Activated CD8-positive, alpha-beta memory T cell treated with anti-CD3 and anti-CD28 coated beads, Interleukin-2, amount 10 ng/mL, durations not matched to agents 7 days and 5 days (primary cell): ENCODE results near the gene TMEM176A. TPM values are rescaled to one million over a fixed set of nuclear protein-coding genes. Genes with fewer than 3 reads are reported as not detected.
"Not testable (repeated sequence)": the region's sequence is repeated elsewhere in the genome, so short reads cannot be mapped to it uniquely, and the experiment has no call there.

ENCODE experiments used
- ATAC-seq: fragments of 150-1000 bp; cut with Tn5 transposase; one replicate; pipeline ENCODE4 v1.10.0; 2021; ENCODE audit warnings: moderate library complexity
- CTCF ChIA-PET: fragments of 350-600 bp; sonication (Branson Sonifier 250); formaldehyde crosslinking; loops from one replicate; lab custom pipeline; 2021; ENCODE audit warnings: antibody characterized with exemption; lab: Charles Lee
- DNase-seq: peaks from one replicate; pipeline ENCODE4 v3.0.0-alpha.2; 2020
- H3K27ac Mint-ChIP-seq: one replicate; pipeline ENCODE4 v1.8.0; 2021; ENCODE audit warnings: mild to moderate bottlenecking, mixed read lengths
- H3K27me3 Mint-ChIP-seq: one replicate; pipeline ENCODE4 v1.8.0; 2021; ENCODE audit warnings: mixed read lengths
- H3K36me3 Mint-ChIP-seq: one replicate; pipeline ENCODE4 v1.8.0; 2021; ENCODE audit warnings: mild to moderate bottlenecking, mixed read lengths
- H3K4me1 Mint-ChIP-seq: one replicate; pipeline ENCODE4 v1.8.0; 2021; ENCODE audit warnings: mixed read lengths
- H3K4me3 Mint-ChIP-seq: one replicate; pipeline ENCODE4 v1.8.0; 2021; ENCODE audit warnings: mild to moderate bottlenecking, moderate library complexity, mixed read lengths
- H3K9me3 Mint-ChIP-seq: one replicate; pipeline ENCODE4 v1.8.0; 2022; ENCODE audit warnings: low read depth, mixed read lengths
- total RNA-seq, 2 experiments: library from RNA; stranded (reverse); gene quantifications; one replicate each; pipeline ENCODE4 v1.2.3, GENCODE V29; 2021

The TMEM176A gene
- total RNA-seq, 2 experiments from 2014 or later = not detected

- Mint-ChIP-seq H3K27me3 (peaks cover 68% of the 10 kb centered on the region), H3K4me1 (no peaks in the 10 kb centered on the region), H3K4me3 (no peak overlapping the region), H3K27ac (no peak overlapping the region), H3K36me3 (no peaks in the 10 kb centered on the region), H3K9me3 (no peaks in the 10 kb centered on the region)
- CTCF ChIA-PET = no interaction called here
- no peak for ATAC-seq
- DNase-seq = no peak
These were observed 6.3 kb downstream of the TMEM176A start for GRCh38 chr7:150806863-150807262.

GRCh38 chr7:150807616-150808438 is 7.3 kb downstream of the TMEM176A start:
- H3K9me3 Mint-ChIP-seq, H3K4me1 Mint-ChIP-seq, H3K27ac Mint-ChIP-seq, H3K4me3 Mint-ChIP-seq, H3K36me3 Mint-ChIP-seq, DNase-seq, CTCF ChIA-PET, ATAC-seq: not testable (repeated sequence)
- peaks cover 67% of the 10 kb centered on the region for H3K27me3 Mint-ChIP-seq

GRCh38 chr7:150814328-150815001 is 13.9 kb downstream of the TMEM176A start:
- peaks cover 78% of the 10 kb centered on the region for H3K27me3 Mint-ChIP-seq
- no peak for ATAC-seq
- no peaks in the 10 kb centered on the region for H3K36me3 Mint-ChIP-seq
- no peak overlapping the region for H3K4me3 Mint-ChIP-seq
- peaks cover 2% of the 10 kb centered on the region for H3K4me1 Mint-ChIP-seq
- no peak for DNase-seq
- H3K27ac Mint-ChIP-seq = no peak overlapping the region
- CTCF ChIA-PET = no interaction called here
- no peaks in the 10 kb centered on the region for H3K9me3 Mint-ChIP-seq

- Mint-ChIP-seq H3K27ac (no peak overlapping the region), H3K4me1 (peaks cover 2% of the 10 kb centered on the region), H3K27me3 (peaks cover 60% of the 10 kb centered on the region), H3K9me3 (no peaks in the 10 kb centered on the region), H3K36me3 (no peaks in the 10 kb centered on the region), H3K4me3 (no peak overlapping the region)
- DNase-seq (no peak), ATAC-seq (no peak)
- CTCF ChIA-PET = no interaction called here
These were observed 18.4 kb downstream of the TMEM176A start for GRCh38 chr7:150818971-150819370.

GRCh38 chr7:150820148-150820547 is 19.6 kb downstream of the TMEM176A start:
- Mint-ChIP-seq H3K36me3 (no peaks in the 10 kb centered on the region), H3K27me3 (peaks cover 54% of the 10 kb centered on the region), H3K27ac (no peak overlapping the region), H3K9me3 (no peaks in the 10 kb centered on the region), H3K4me1 (peaks cover 2% of the 10 kb centered on the region), H3K4me3 (no peak overlapping the region)
- ATAC-seq (no peak), DNase-seq (no peak)
- CTCF ChIA-PET = no interaction called here

- CTCF ChIA-PET = no interaction called here
- Mint-ChIP-seq H3K4me3 (no peak overlapping the region), H3K36me3 (no peaks in the 10 kb centered on the region), H3K9me3 (no peaks in the 10 kb centered on the region), H3K4me1 (peaks cover 2% of the 10 kb centered on the region), H3K27ac (no peak overlapping the region), H3K27me3 (peaks cover 56% of the 10 kb centered on the region)
- DNase-seq (no peak), ATAC-seq (no peak)
These were observed 20.1 kb downstream of the TMEM176A start for GRCh38 chr7:150820578-150821198.

- no peak for DNase-seq
- H3K27me3 Mint-ChIP-seq = peaks cover 52% of the 10 kb centered on the region
- CTCF ChIA-PET = no interaction called here
- H3K9me3 Mint-ChIP-seq = no peaks in the 10 kb centered on the region
- no peaks in the 10 kb centered on the region for H3K36me3 Mint-ChIP-seq
- H3K27ac Mint-ChIP-seq = no peak overlapping the region
- no peak overlapping the region for H3K4me3 Mint-ChIP-seq
- no peak for ATAC-seq
- H3K4me1 Mint-ChIP-seq = peaks cover 2% of the 10 kb centered on the region
These were observed 22.5 kb downstream of the TMEM176A start for GRCh38 chr7:150823043-150823442.

GRCh38 chr7:150823484-150824126 is 23.0 kb downstream of the TMEM176A start:
- no peak for ATAC-seq
- no peaks in the 10 kb centered on the region for H3K9me3 Mint-ChIP-seq
- no peak overlapping the region for H3K4me3 Mint-ChIP-seq
- H3K27ac Mint-ChIP-seq = no peak overlapping the region
- no peak for DNase-seq
- peaks cover 53% of the 10 kb centered on the region for H3K27me3 Mint-ChIP-seq
- H3K36me3 Mint-ChIP-seq = no peaks in the 10 kb centered on the region
- no peaks in the 10 kb centered on the region for H3K4me1 Mint-ChIP-seq
- CTCF ChIA-PET = no interaction called here

- ATAC-seq (no peak), DNase-seq (no peak)
- Mint-ChIP-seq H3K9me3 (no peaks in the 10 kb centered on the region), H3K27ac (no peak overlapping the region), H3K4me3 (no peak overlapping the region), H3K4me1 (no peaks in the 10 kb centered on the region), H3K27me3 (peaks cover 55% of the 10 kb centered on the region), H3K36me3 (no peaks in the 10 kb centered on the region)
- CTCF ChIA-PET = interaction anchor here (0.9 kb wide), 1 partner anchor 74 kb away, joined by 3 read pairs; no protein-coding TSS in a partner anchor
These were observed 24.0 kb downstream of the TMEM176A start for GRCh38 chr7:150824379-150825177.

- Mint-ChIP-seq H3K27ac (no peak overlapping the region), H3K36me3 (no peaks in the 10 kb centered on the region), H3K27me3 (peaks cover 61% of the 10 kb centered on the region), H3K4me1 (no peaks in the 10 kb centered on the region), H3K9me3 (no peaks in the 10 kb centered on the region), H3K4me3 (no peak overlapping the region)
- DNase-seq (no peak), ATAC-seq (no peak)
- CTCF ChIA-PET = no interaction called here
These were observed 25.7 kb downstream of the TMEM176A start for GRCh38 chr7:150826061-150826849.

- Mint-ChIP-seq H3K27ac (no peak overlapping the region), H3K9me3 (no peaks in the 10 kb centered on the region), H3K36me3 (no peaks in the 10 kb centered on the region), H3K27me3 (peaks cover 54% of the 10 kb centered on the region), H3K4me1 (no peaks in the 10 kb centered on the region), H3K4me3 (no peak overlapping the region)
- CTCF ChIA-PET = no interaction called here
- ATAC-seq = no peak
- no peak for DNase-seq
These were observed 27.8 kb downstream of the TMEM176A start for GRCh38 chr7:150828384-150828783.

- Mint-ChIP-seq H3K27ac (no peak overlapping the region), H3K27me3 (peaks cover 63% of the 10 kb centered on the region), H3K4me3 (no peak overlapping the region), H3K36me3 (no peaks in the 10 kb centered on the region), H3K4me1 (no peaks in the 10 kb centered on the region), H3K9me3 (no peaks in the 10 kb centered on the region)
- ATAC-seq (no peak), DNase-seq (no peak)
- CTCF ChIA-PET = no interaction called here
These were observed 28.9 kb downstream of the TMEM176A start for GRCh38 chr7:150829426-150829825.
